Esophagus squamous epithelium (tissue), 4 donors: Measurements from ENCODE around the gene MYL11.

Source experiments
- POLR2A ChIP-seq, 4 donors: fragments of 450-650 bp; IDR thresholded peaks; one replicate each; pipeline ENCODE4 v1.6.1; 2017; ENCODE audit warnings: antibody characterized with exemption in 4 of 4, mild to moderate bottlenecking in 4 of 4, moderate library complexity in 3 of 4
- TF ChIP-seq, protein P1 (sequence below), 6 experiments: fragments of 450-650 bp in 4 of 6; fragments of 200-600 bp in 2 of 6; sonication (generic) in 2 of 6; IDR thresholded peaks; one replicate each; pipeline ENCODE4 v1.5.1; 2016 to 2019; ENCODE audit warnings: antibody characterized with exemption in 6 of 6, mild to moderate bottlenecking in 4 of 6, moderate library complexity in 4 of 6

DNA sequence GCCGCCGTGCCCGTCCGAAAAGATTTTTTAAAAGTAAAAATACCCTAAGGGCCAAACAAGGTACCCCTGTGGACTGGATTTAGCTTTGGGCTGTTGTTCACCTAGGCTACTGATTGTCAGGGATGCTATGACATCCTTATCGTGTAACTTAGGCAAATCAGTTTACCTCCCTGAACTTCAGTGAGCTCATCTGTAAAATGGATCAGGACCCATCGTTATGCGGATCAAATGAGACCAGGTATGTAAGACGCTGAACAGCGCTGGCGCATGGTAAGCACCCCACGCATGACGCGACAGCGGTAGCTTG, 32.1 kb downstream of the MYL11 start:
- TF ChIP-seq, protein P1, sequence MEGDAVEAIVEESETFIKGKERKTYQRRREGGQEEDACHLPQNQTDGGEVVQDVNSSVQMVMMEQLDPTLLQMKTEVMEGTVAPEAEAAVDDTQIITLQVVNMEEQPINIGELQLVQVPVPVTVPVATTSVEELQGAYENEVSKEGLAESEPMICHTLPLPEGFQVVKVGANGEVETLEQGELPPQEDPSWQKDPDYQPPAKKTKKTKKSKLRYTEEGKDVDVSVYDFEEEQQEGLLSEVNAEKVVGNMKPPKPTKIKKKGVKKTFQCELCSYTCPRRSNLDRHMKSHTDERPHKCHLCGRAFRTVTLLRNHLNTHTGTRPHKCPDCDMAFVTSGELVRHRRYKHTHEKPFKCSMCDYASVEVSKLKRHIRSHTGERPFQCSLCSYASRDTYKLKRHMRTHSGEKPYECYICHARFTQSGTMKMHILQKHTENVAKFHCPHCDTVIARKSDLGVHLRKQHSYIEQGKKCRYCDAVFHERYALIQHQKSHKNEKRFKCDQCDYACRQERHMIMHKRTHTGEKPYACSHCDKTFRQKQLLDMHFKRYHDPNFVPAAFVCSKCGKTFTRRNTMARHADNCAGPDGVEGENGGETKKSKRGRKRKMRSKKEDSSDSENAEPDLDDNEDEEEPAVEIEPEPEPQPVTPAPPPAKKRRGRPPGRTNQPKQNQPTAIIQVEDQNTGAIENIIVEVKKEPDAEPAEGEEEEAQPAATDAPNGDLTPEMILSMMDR (IDR thresholded peaks at IDR 0.05): no peak
- no peak for TF ChIP-seq POLR2A (IDR thresholded peaks at IDR 0.05)
